ENCODE data around the gene CIB2.

Gene CIB2

GRCh38 chr15:78149068-78149804 lies 18.0 kb upstream of the CIB2 start, which contains the start of gene IDH3A:
TSS of gene IDH3A (plus strand) at chr15:78149362. CDS start at chr15:78149404, 42 bp downstream.
- peak; percentile 100 for DNase-seq (ENCODE audit: low read depth)

DNA sequence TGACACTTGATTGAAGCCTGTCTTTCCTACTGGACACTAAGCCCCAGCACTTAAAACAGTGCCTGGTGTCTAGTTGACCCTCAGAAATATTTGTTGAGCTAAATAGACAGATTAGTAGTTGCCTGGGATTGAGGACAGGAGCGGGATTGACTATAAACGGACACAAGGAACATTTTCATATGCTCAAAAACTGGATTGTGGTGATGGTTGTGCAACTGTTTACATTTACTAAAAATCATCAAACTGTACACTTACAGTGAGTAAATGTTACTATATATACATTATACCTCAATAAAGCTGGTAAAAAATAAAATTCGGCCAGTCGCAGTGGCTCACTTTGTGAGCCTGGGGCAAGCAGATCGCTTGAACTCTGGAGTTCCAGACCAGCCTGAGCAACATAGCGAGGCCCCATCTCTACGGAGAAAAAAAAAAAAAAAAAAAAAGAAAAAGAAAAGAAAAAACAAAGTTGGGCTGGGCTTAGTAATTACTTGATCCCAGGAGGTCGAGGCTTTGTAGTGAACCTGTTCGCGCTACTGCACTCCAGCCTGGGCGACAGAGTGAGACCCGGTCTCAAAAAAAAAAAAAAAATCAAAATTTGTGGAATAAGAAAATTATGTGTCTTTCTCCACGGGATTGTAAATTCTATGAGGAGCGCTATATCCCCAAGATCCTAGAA lies 17.3 kb upstream of the CIB2 start:
- DNase-seq (ENCODE audit: low read depth): no peak

GRCh38 chr15:78147566-78147965 lies 16.3 kb upstream of the CIB2 start:
- DNase-seq (ENCODE audit: low read depth): no peak

- no peak for DNase-seq (ENCODE audit: low read depth)
Observed at GRCh38 chr15:78146425-78147154, 15.3 kb upstream of the CIB2 start.

DNA sequence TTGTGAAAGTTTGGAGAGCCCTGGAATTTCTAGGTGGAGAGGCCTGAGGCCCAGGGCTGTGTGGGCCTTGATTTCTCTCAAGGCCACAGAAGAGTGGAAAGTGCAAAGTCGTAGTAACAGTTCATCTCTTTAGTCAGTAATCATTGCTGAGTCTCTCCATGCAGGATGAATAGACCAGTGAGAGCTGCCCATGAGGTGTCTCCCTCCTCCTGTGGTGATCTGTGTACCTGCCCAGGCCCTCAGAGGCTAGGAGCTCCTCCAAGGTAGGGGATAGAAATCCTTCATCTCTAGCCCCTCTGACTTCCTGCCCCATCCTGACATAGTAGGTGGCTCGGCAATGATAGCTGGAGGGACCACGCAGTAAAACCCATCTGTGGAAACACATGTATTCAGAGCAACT lies 11.1 kb upstream of the CIB2 start:
- no peak for DNase-seq (ENCODE audit: low read depth)

- DNase-seq (ENCODE audit: low read depth): no peak
Observed at GRCh38 chr15:78140292-78140691, 9.0 kb upstream of the CIB2 start.

DNA sequence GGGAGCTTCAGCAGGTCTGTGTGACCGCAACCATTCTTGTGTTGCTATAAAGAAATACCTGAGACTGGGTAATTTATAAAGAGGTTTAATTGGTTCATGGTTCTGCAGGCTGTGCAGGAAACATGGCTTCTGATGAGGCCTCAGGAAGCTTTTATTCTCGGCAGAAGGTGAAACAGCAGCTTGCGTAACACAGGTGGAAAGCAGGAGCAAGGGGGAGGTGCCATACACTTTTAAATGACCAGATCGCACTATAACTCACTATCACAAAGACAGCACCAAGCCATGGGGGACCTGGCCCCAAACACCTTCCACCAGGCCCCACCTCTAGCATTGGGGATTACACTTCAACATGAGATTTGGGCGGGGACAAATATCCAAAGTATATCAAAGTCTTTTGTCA lies 8.3 kb upstream of the CIB2 start:
- DNase-seq (ENCODE audit: low read depth): no peak

DNA sequence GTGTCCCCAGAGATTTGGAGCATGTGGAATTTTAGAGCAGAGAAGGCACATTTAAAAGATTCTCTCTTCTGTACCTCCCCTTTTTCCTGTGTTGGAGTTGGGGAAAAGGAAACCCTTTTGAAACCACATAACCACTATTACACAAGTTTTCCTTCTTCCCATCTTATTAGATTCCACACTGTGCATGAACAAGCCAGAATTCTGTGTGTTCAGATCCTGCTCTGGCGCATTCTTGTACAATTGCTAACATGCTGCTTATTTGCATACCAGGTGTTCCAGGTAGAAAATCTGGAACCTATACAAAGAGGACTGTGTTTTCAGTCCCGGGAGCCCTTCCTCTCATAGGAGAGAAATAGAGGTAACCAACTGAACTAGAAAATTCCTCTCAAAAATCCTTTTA lies 2.6 kb upstream of the CIB2 start:
- no peak for DNase-seq (ENCODE audit: low read depth)

GRCh38 chr15:78130466-78131294 lies 565 bp downstream of the CIB2 start:
- DNase-seq (ENCODE audit: low read depth): peak; percentile 30

DNA sequence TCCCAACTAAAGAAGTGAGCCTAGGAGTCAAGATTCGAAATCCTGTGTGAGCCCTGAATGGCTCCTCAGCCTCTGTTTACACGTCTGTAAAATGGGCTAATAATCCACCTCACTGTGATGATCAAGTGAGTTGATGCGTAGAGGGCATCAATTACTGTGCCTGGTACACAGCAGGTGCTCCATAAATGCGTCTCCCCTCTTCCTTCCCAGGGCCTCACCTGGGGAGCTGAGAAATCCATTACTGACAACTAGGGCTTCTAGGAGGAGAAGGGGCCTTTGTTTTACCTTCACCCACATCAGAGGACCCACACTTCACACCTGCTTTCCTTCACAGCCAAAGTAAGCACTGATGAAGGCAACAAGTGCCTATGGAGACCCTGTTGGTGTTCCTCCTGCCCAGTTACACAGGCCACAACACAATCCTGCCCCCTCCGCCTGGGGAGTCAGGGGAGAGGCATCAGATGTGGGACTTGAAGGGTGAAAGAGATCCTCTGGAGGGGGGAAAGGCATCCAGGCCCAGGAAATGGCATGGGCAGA lies 1.4 kb downstream of the CIB2 start:
- no peak for DNase-seq (ENCODE audit: low read depth)

DNA sequence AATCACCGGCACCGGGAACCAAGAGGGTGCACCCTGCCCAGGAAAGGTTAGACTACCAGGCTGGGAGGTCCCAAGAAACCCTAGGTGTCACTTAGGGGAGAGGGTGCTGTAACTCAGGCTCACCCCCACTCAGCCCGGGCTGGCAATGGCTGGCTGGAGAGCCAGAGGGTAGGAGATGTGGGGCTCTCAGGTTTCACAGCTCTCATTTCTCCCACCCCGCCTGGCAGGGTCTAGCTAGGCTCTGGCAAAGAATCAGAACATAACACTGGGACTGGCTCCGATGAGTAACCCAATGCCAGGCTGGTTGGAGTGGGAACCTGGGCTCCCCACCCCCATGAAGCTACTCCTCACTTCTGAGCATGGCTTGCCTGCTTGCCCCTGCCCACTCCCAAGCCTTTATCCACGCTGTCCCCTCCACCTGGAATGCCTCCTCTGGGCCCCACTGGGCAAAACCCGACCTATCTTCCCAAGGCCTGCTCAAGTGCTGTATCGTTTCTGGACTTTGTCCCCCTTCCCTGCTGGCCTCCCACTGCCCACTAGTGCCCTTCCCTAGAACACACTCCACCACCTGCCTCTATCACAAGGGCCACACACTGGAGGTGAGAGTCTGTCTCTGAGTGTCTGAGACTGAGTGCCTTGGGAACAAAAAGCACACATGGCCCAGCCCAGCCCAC lies 2.0 kb downstream of the CIB2 start:
- DNase-seq (ENCODE audit: low read depth): no peak

GRCh38 chr15:78127882-78128281 lies 3.4 kb downstream of the CIB2 start:
- no peak for DNase-seq (ENCODE audit: low read depth)

- DNase-seq (ENCODE audit: low read depth): no peak
Observed at GRCh38 chr15:78125267-78125666, 6.0 kb downstream of the CIB2 start.

DNA sequence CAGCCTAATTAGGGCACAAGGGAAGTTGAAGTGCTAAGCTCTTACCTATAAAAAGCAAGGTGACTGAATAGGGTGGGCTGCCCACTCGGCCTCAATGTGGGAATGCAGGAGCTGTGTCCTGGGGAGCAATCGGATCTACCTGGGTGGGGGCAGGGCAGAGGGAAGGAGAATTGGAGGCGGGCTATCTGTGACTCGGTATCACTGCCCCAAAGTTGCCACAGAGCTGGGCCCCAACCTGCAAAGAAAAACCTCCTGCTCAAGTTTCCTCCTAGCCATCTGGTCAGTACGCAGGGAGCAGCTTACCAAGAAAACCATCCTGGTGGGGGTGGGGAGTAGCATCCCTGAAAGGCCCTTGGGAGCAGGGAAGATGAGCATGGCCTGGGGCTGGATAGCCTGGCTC lies 10.7 kb downstream of the CIB2 start:
- no peak for DNase-seq (ENCODE audit: low read depth)

DNA sequence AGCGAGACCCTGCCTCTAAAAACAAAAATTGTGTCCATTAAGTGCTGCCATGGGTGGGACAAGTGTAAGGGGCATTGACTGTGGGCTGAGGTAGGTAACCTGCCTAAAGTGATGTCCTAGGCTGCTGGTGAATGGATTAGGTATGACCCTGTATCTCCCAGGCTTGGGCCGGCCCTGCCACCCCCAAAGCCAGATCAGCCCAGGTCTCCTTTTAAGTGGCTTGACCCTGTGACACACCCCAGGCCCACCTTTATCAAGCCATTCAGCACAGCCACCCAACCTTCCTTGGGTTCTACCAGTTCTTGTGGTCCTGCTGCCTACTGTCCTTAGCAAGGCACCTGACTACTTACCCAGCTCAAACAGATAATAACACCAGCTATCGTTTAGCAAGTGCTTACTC lies 18.7 kb downstream of the CIB2 start:
- DNase-seq (ENCODE audit: low read depth): no peak

DNA sequence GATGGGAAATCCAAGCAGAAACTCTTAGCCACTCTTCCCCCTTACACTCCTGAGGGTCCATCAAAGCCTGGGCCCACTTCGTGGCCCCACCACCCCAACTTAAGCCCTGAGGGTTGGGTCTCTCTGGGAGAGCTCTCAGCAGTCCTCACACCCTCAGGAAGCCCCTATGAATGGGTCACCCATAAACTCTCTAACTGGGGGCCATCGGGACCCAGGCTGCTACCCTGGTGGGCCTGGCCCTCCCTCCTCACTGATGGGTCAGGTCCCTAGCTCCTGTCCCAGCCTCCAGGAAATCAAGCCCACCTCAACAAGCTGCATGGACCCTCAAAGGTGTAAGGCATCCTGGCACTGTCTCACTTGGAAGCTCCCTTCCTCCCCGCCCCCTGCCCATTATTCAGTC lies 19.5 kb downstream of the CIB2 start:
- no peak for DNase-seq (ENCODE audit: low read depth)

GRCh38 chr15:78110916-78111475 lies 20.2 kb downstream of the CIB2 start:
- DNase-seq (ENCODE audit: low read depth): no peak

GRCh38 chr15:78110096-78110495 lies 21.1 kb downstream of the CIB2 start:
- no peak for DNase-seq (ENCODE audit: low read depth)

GRCh38 chr15:78109156-78109555 lies 22.1 kb downstream of the CIB2 start:
- DNase-seq (ENCODE audit: low read depth): no peak

DNA sequence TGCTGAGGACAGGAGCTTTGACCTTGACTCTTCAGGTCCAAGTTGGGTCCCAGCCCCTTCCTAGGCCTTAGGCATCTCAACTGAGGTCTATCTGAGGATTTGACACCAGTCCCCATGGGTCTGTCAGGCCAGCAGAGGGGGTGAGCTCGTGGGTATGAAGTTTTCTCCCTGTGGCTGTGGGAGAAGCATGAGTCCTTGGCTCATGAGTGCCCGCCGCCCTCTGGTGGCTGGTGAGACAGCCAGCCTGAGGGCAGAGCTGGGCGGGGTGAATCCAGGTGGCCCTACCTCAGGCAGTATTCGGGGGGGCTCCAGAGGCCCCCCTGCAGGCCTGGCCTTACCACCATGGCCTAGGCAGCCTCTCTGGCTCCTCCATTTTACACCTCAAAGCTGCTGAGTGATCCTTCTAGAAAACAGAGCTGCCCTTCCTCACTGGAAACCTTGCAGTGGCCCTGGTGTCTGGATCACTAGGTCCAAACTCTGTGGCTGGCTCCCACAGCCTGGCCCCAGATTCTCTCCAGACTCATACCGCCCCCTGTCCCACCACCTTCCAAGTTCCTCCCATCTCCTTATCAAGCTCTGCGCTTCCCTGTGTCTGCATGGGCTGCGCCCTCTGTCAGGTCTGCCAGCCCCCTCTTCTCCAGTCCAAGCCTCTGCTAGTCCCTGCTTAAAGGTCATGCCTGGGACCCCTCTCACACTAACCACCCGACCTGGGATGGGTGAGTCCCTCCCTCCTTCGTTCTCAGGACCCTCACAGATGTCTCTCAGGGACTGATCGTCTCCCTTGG lies 22.8 kb downstream of the CIB2 start:
- DNase-seq (ENCODE audit: low read depth): peak; percentile 79

Measured in activated T-cell treated with anti-CD3 and anti-CD28 coated beads for 1 hour (primary cell).